HPDE6-E6E7 (cell line): ENCODE data around the gene MRTFB.

ENCODE experiments used
- DNase-seq: peaks from one replicate; pipeline ENCODE4 v3.0.0; 2011; ENCODE audit warnings: missing footprints; ENCODE audit errors: extremely low spot score

The MRTFB gene

DNA sequence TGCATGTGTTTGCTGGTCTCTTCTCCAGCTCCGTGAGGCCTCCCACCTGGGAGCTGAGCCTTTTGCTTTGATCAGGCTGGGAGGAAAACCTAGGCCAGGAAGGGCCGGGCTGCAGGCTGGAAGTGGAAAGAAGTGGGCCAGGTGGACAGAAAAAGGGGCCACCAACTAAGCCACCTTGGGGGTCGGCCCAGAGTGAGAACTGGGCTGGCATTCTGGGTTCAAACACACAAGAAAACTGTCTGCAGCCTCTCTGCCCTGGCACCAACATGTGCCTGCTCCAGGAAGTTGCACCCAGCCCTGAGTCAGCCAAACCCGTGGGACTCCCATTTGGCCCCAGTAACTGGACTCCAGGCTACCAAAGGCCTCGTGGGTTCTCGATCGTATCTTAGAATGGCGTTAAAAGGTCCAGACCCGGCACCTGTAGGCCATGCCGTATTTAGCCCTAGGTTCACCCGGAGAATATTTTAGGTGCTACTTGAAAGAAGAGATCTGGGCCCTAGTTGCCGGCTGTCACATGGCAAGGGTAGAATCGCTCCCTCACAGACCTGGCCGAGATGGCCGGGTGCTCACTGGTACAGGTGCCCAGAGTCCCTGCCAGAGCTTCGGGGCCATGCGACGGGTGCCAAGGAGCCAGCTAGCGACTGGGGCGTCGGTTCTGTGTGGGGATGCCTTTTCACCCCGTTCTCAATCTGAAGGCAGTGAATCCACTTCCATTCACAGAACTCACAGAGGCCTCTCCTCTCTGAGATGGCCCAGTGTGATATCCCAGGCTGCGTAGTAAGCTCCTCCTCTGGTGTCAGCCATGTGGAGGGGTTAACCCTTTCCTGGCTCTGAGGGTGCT, 236.6 kb downstream of the MRTFB start:
- no peak for DNase-seq

- no peak for DNase-seq
Measured at GRCh38 chr16:14308368-14308723, 237.2 kb downstream of the MRTFB start.

DNA sequence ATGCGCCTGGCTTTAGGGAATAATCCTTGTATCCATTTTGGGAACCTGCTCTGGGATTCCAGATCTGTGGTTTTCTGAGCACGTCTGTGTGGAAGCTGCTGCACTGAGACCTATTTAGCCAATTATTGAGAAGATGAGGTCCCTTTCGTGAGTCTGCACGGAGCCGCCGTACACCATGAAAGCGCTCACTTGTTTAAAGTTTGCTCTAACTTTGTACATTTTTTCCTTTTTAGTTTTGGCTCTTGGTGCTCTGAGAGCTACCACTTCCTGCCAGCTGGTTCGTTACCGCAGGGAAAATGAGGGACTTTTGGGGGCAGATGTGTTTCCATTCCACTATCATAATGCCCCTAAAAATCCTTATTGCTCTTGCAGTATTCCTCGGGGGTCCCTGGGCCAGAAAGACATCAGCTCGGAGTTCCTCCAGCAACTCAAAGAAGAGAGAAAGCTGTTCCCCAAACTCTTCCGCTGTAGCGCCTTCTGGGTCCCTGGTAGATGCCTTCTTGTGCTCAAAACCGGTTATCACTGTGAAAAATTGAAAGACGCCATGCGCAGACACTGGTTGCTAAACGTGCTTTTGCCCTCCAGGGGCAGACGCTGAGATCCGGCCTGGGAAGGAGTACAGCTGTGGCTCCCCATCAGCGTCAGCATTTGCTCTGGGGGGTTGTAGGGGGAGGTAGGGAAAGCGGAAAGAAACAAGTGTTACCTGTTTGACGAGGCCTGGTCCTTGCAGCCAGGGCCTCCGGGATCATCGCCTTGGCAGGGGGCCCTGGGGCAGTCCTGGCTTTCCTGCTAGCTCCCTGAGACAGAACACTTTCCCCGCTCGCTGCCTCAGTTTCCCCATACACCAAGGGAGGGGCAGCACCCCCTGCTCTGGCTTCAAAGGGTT, 238.1 kb downstream of the MRTFB start:
- no peak for DNase-seq

DNA sequence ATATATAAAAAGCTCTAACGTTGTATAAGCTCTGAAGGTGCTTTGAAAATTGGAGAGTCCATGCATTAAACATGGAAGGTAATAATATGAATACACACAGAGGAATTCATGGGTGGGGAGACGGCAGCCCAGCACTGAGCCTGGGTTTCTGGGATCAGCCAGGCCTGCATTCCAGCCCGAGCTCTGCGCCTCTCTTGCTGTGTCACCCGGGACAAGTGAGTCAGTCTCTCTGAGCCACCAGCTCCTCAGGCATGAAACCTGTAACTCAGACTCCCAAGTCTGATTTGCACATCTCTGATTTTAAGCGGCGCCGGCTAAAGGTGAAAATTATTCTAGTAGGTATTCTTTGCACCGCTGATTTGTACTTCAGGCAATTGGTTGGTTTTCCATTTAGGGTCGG, 238.8 kb downstream of the MRTFB start:
- no peak for DNase-seq

GRCh38 chr16:14310519-14310991, 239.4 kb downstream of the MRTFB start:
- DNase-seq = no peak

DNA sequence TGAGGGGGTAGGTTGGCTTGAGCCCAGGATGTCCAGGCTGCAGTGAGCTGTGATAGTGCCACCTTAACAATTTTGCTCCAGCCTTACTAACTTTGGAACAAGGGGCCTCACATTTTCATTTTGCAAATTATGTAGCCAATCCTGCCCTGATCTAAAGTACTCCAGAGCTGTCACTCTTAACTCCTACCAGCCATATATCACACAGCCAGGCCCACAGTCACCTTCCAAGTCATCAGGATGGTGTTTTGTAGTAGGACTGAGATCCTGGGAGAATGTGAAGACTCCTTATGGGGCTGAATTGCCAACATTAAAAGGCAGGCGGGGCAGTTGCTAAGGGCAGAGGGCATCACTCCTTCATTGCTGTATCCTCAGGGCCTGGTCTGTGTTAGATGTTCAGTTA, 243.0 kb downstream of the MRTFB start:
- no peak for DNase-seq

- no peak for DNase-seq
Measured at GRCh38 chr16:14315683-14316320, 244.7 kb downstream of the MRTFB start.
